ENCODE data around the gene TYR.

- TF ChIP-seq POLR2A (IDR thresholded peaks at IDR 0.05) = no peak
- TF ChIP-seq, protein P1, sequence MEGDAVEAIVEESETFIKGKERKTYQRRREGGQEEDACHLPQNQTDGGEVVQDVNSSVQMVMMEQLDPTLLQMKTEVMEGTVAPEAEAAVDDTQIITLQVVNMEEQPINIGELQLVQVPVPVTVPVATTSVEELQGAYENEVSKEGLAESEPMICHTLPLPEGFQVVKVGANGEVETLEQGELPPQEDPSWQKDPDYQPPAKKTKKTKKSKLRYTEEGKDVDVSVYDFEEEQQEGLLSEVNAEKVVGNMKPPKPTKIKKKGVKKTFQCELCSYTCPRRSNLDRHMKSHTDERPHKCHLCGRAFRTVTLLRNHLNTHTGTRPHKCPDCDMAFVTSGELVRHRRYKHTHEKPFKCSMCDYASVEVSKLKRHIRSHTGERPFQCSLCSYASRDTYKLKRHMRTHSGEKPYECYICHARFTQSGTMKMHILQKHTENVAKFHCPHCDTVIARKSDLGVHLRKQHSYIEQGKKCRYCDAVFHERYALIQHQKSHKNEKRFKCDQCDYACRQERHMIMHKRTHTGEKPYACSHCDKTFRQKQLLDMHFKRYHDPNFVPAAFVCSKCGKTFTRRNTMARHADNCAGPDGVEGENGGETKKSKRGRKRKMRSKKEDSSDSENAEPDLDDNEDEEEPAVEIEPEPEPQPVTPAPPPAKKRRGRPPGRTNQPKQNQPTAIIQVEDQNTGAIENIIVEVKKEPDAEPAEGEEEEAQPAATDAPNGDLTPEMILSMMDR (IDR thresholded peaks at IDR 0.05) = no peak
Measured at GRCh38 chr11:89147229-89147628, 30.4 kb upstream of the TYR start.

All from body of pancreas (tissue), 4 donors.